Astrocyte (in vitro differentiated cells and primary cell): ENCODE results near the gene LRATD1.

Source experiments
- CTCF ChIP-seq: IDR thresholded peaks from 2 replicates; pipeline ENCODE4 v1.5.1; 2011; ENCODE audit warnings: low read depth, mild to moderate bottlenecking, inconsistent platforms, low read length, moderate library complexity; ENCODE audit not compliant: insufficient read depth
- EZH2 ChIP-seq: IDR thresholded peaks from 2 replicates; pipeline ENCODE4 v1.6.1; 2012; ENCODE audit warnings: mild to moderate bottlenecking, low read length, inconsistent platforms; ENCODE audit not compliant: insufficient read depth

GRCh38 chr2:14602309-14602708 is 30.2 kb upstream of the LRATD1 start:
- no peak for TF ChIP-seq EZH2
- no peak for TF ChIP-seq CTCF
